ENCODE measurements around the gene ADPRHL1.

- TF ChIP-seq CTCF (IDR thresholded peaks at IDR 0.05; ENCODE audit: insufficient read depth, low read depth, low read length) = no peak
- no peak for TF ChIP-seq EZH2 (IDR thresholded peaks at IDR 0.05; ENCODE audit: insufficient read depth, low read length)
These were observed 22.0 kb upstream of the ADPRHL1 start for GRCh38 chr13:113475280-113475679.
